Stimulated activated CD8-positive, alpha-beta memory T cell treated with anti-CD3 and anti-CD28 coated beads, Interleukin-12 subunit alpha, Interleukin-12 subunit beta, amount 100 ng/mL, for 24 hours (primary cell): ENCODE data around the gene SPECC1L.

ENCODE experiments used
- DNase-seq: peaks from one replicate; pipeline ENCODE4 v3.0.0-alpha.2; 2020; ENCODE audit errors: extremely low read depth

The SPECC1L gene

GRCh38 chr22:24361976-24362646, 91.5 kb downstream of the SPECC1L start:
- DNase-seq = no peak

GRCh38 chr22:24363243-24363642, 92.6 kb downstream of the SPECC1L start:
- DNase-seq = no peak

- DNase-seq = no peak
Measured at GRCh38 chr22:24366701-24367100, 96.1 kb downstream of the SPECC1L start.

GRCh38 chr22:24367841-24368240, 97.2 kb downstream of the SPECC1L start:
- DNase-seq = no peak

GRCh38 chr22:24370401-24370800, 99.8 kb downstream of the SPECC1L start:
- DNase-seq = no peak

GRCh38 chr22:24376002-24376401, 105.4 kb downstream of the SPECC1L start:
- DNase-seq = no peak

- DNase-seq = no peak
Measured at GRCh38 chr22:24376586-24376985, 106.0 kb downstream of the SPECC1L start.

GRCh38 chr22:24379536-24379935, 108.9 kb downstream of the SPECC1L start:
- no peak for DNase-seq

GRCh38 chr22:24380220-24380904, 109.7 kb downstream of the SPECC1L start:
- DNase-seq = no peak

GRCh38 chr22:24380905-24381230, 110.2 kb downstream of the SPECC1L start:
- DNase-seq = no peak

- no peak for DNase-seq
Measured at GRCh38 chr22:24383061-24383460, 112.4 kb downstream of the SPECC1L start.

- no peak for DNase-seq
Measured at GRCh38 chr22:24384131-24384530, 113.5 kb downstream of the SPECC1L start.

- DNase-seq = no peak
Measured at GRCh38 chr22:24386937-24387471, 116.4 kb downstream of the SPECC1L start.

- no peak for DNase-seq
Measured at GRCh38 chr22:24389680-24390079, 119.0 kb downstream of the SPECC1L start.

GRCh38 chr22:24390156-24390555, 119.5 kb downstream of the SPECC1L start:
- no peak for DNase-seq

GRCh38 chr22:24390576-24390975, 119.9 kb downstream of the SPECC1L start:
- DNase-seq = no peak

- no peak for DNase-seq
Measured at GRCh38 chr22:24391836-24392217, 121.2 kb downstream of the SPECC1L start.

GRCh38 chr22:24392218-24392931, 121.7 kb downstream of the SPECC1L start:
- DNase-seq = no peak

GRCh38 chr22:24393012-24393559, 122.5 kb downstream of the SPECC1L start:
- no peak for DNase-seq

- no peak for DNase-seq
Measured at GRCh38 chr22:24393848-24394247, 123.2 kb downstream of the SPECC1L start.

- DNase-seq = no peak
Measured at GRCh38 chr22:24394254-24394653, 123.6 kb downstream of the SPECC1L start.

- DNase-seq = no peak
Measured at GRCh38 chr22:24398409-24398808, 127.8 kb downstream of the SPECC1L start.
